Gastrocnemius medialis (tissue), 4 donors: ENCODE measurements around the gene GFAP.

Experiments used
- POLR2A ChIP-seq, 2 donors: fragments of 450-650 bp; IDR thresholded peaks; one replicate each; pipeline ENCODE4 v1.6.1; 2017; ENCODE audit warnings: antibody characterized with exemption in 2 of 2, mild to moderate bottlenecking in 2 of 2, moderate library complexity in 2 of 2
- TF ChIP-seq, protein P1 (sequence below), 5 experiments: fragments of 450-650 bp in 3 of 5; fragments of 200-600 bp in 2 of 5; sonication (generic) in 2 of 5; IDR thresholded peaks in 4 of 5; conservative IDR thresholded peaks in 1 of 5; 1 replicate in 4 of 5; 2 replicates in 1 of 5; pipeline ENCODE4 v1.5.1; 2016 to 2019; ENCODE audit warnings: antibody characterized with exemption in 5 of 5, mild to moderate bottlenecking in 3 of 5, moderate library complexity in 3 of 5

DNA sequence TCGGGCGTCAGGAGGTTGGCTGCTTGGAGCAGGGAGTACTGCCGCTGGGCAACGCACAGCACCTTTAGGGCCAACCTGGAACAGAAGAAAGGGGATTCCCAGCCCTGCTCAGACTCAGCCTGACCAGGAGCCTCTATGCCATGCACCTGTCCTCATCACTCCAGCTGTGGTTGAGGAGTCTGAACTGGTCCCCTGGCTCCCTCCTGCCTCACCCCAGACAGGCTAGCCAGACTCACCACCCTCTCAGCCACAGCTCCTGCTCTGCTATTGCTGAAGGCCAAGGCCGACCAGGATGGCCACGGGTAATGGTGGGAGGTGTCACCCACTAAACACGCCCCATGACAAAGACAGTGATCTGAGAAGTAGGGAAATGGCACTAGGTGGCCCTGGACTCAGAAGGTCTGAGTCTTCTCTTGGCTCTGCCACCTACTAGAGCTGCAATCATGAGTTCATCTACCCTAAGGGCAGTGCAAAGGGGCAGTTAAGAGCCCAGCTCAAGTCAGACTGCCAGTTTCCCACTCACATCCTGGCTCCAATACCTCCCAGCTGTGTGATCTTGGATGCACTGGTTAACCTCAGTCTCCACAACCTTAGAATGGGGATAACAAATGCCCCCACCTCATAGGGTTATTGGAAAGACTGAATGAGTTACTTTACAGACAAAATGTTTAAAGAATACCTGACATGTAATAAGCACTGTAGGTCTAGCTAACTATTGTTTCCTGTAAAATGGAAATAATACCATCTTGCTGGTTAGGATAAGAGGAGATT, 13.8 kb upstream of the GFAP start:
- no peak for TF ChIP-seq POLR2A (IDR thresholded peaks at IDR 0.05)
- TF ChIP-seq, protein P1, sequence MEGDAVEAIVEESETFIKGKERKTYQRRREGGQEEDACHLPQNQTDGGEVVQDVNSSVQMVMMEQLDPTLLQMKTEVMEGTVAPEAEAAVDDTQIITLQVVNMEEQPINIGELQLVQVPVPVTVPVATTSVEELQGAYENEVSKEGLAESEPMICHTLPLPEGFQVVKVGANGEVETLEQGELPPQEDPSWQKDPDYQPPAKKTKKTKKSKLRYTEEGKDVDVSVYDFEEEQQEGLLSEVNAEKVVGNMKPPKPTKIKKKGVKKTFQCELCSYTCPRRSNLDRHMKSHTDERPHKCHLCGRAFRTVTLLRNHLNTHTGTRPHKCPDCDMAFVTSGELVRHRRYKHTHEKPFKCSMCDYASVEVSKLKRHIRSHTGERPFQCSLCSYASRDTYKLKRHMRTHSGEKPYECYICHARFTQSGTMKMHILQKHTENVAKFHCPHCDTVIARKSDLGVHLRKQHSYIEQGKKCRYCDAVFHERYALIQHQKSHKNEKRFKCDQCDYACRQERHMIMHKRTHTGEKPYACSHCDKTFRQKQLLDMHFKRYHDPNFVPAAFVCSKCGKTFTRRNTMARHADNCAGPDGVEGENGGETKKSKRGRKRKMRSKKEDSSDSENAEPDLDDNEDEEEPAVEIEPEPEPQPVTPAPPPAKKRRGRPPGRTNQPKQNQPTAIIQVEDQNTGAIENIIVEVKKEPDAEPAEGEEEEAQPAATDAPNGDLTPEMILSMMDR (IDR thresholded peaks at IDR 0.05 in 4 of 5, conservative IDR thresholded peaks at IDR 0.05 in 1 of 5), result no peak
